GM12872 (cell line): ENCODE data around the gene CLSTN1.

Experiments
- TF ChIP-seq, protein P1 (sequence below): IDR thresholded peaks from 3 replicates; pipeline ENCODE4 v1.5.1; 2011; ENCODE audit warnings: low read depth, mild to moderate bottlenecking, low read length, moderate library complexity; ENCODE audit not compliant: insufficient read depth

The CLSTN1 gene

GRCh38 chr1:9817734-9818133, 6.0 kb downstream of the CLSTN1 start:
- TF ChIP-seq, protein P1, sequence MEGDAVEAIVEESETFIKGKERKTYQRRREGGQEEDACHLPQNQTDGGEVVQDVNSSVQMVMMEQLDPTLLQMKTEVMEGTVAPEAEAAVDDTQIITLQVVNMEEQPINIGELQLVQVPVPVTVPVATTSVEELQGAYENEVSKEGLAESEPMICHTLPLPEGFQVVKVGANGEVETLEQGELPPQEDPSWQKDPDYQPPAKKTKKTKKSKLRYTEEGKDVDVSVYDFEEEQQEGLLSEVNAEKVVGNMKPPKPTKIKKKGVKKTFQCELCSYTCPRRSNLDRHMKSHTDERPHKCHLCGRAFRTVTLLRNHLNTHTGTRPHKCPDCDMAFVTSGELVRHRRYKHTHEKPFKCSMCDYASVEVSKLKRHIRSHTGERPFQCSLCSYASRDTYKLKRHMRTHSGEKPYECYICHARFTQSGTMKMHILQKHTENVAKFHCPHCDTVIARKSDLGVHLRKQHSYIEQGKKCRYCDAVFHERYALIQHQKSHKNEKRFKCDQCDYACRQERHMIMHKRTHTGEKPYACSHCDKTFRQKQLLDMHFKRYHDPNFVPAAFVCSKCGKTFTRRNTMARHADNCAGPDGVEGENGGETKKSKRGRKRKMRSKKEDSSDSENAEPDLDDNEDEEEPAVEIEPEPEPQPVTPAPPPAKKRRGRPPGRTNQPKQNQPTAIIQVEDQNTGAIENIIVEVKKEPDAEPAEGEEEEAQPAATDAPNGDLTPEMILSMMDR = no peak

DNA sequence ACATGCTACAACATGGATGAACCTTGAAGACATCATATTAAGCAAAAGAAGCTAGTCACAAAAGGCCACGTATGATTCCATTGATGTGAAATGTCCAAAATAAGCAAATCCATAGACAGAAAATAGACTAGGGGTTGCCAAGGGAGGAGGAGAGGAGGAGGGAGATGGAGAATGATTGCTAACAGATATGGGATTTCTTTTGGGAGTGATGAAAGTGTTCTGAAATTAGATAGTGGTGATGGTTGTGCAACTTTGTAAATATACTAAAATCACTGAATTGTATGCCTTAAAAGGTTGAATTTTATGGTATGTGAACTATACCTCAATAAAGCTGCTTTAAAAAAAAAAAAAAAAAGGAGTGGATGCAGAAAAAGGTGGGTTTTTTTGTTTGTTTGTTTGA, 7.6 kb downstream of the CLSTN1 start:
- TF ChIP-seq, protein P1 = no peak

- TF ChIP-seq, protein P1 = no peak
These were observed 8.6 kb downstream of the CLSTN1 start for GRCh38 chr1:9815150-9815549.

DNA sequence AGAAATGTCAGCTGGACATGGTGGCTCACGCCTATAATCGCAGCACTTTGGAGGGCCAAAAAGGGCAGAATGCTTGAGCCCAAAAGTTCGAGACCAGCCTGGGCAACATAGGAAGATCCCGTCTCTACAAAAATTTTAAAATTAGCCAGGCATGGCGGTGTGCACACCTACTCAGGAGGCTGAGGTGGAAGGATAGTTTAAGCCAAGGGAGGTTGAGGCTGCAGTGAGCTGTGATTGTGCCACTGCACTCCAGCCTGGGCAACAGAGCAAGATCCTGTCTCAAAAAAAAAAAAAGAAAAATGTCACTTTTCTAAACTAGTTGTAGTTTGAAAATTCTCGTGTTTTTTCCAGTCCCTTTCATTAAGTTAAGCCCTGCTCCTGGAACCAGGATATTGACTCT, 9.1 kb downstream of the CLSTN1 start:
- TF ChIP-seq, protein P1 = no peak

DNA sequence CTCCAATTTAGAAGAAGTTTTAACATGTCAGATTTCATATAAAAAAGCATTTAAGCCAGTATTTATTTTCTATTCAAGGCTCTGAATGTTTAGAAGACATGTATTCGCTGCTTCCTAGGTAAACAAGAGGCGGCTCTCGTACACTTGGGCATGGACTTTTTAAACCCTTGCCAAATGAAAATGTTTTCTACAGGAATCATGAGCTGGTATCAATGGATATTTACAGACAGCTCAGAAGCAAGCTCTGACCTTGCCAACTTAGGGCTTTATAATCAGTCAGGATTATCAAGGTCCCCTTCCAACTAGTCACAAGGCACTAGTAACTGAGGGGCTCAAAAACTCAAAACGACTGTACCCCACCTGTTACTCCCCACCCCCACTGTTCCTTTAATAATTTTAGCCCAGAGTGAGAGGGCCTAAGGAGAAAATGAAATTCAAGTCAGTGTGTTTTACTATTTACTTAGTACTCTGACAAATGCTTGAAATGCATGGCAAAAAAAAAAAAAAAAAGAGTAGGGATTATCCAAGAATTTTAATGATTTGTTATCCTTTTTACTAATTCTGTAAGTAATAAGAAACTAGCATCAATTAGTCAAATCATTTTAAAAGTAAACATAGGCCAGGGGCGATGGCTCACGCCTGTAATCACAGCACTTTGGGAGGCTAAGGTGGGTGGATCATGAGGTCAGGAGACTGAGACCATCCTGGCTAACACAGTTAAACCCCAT, 12.4 kb downstream of the CLSTN1 start:
- TF ChIP-seq, protein P1 = no peak

- TF ChIP-seq, protein P1 = no peak
These were observed 14.7 kb downstream of the CLSTN1 start for GRCh38 chr1:9809100-9809510.

- TF ChIP-seq, protein P1 = no peak
These were observed 15.3 kb downstream of the CLSTN1 start for GRCh38 chr1:9808459-9808858.
